Effector CD8-positive, alpha-beta T cell (primary cell): ENCODE results near the gene ADGRL2.

Experiments used
- DNase-seq: peaks from one replicate; lab custom pipeline; 2025; lab: John Stamatoyannopoulos, UW

The ADGRL2 gene

GRCh38 chr1:81907575-81907974, 106.8 kb downstream of the ADGRL2 start:
- no peak for DNase-seq

GRCh38 chr1:81912383-81912782, 111.6 kb downstream of the ADGRL2 start:
- no peak for DNase-seq

GRCh38 chr1:81915937-81916336, 115.2 kb downstream of the ADGRL2 start:
- no peak for DNase-seq

GRCh38 chr1:81920245-81920740, 119.6 kb downstream of the ADGRL2 start:
- no peak for DNase-seq

GRCh38 chr1:81920886-81921285, 120.2 kb downstream of the ADGRL2 start:
- DNase-seq, result no peak

GRCh38 chr1:81921344-81921743, 120.6 kb downstream of the ADGRL2 start:
- no peak for DNase-seq

GRCh38 chr1:81921851-81922462, 121.2 kb downstream of the ADGRL2 start:
- DNase-seq, result no peak

GRCh38 chr1:81922955-81923354, 122.2 kb downstream of the ADGRL2 start:
- no peak for DNase-seq

- DNase-seq, result no peak
Measured at GRCh38 chr1:81929106-81929505, 128.4 kb downstream of the ADGRL2 start.

- no peak for DNase-seq
Measured at GRCh38 chr1:81936853-81937252, 136.1 kb downstream of the ADGRL2 start.

GRCh38 chr1:81937791-81938450, 137.2 kb downstream of the ADGRL2 start:
- no peak for DNase-seq

- no peak for DNase-seq
Measured at GRCh38 chr1:81948495-81948894, 147.8 kb downstream of the ADGRL2 start.

GRCh38 chr1:81949421-81949820, 148.7 kb downstream of the ADGRL2 start:
- DNase-seq, result no peak

GRCh38 chr1:81950037-81950436, 149.3 kb downstream of the ADGRL2 start:
- no peak for DNase-seq

GRCh38 chr1:81950591-81951244, 150.0 kb downstream of the ADGRL2 start:
- no peak for DNase-seq

- no peak for DNase-seq
Measured at GRCh38 chr1:81954534-81955020, 153.8 kb downstream of the ADGRL2 start.

GRCh38 chr1:81967951-81968350, 167.2 kb downstream of the ADGRL2 start:
- no peak for DNase-seq

GRCh38 chr1:81970416-81970815, 169.7 kb downstream of the ADGRL2 start:
- DNase-seq, result no peak

GRCh38 chr1:81974222-81974841, 173.6 kb downstream of the ADGRL2 start:
- DNase-seq, result no peak

- DNase-seq, result no peak
Measured at GRCh38 chr1:81974883-81975555, 174.3 kb downstream of the ADGRL2 start.

- no peak for DNase-seq
Measured at GRCh38 chr1:81976539-81976938, 175.8 kb downstream of the ADGRL2 start.

GRCh38 chr1:81978945-81979344, 178.2 kb downstream of the ADGRL2 start:
- no peak for DNase-seq
